Astrocyte of the hippocampus (primary cell): ENCODE data around the gene CREB3L1.
"Not testable (repeated sequence)": the region's sequence is repeated elsewhere in the genome, so short reads cannot be mapped to it uniquely, and the experiment has no call there.

Source experiments
- DNase-seq: peaks from one replicate; pipeline ENCODE4 v3.0.0; 2011; ENCODE audit warnings: low read depth, low spot score

Gene CREB3L1

GRCh38 chr11:46296059-46296527 lies 18.6 kb downstream of the CREB3L1 start:
- no peak for DNase-seq

GRCh38 chr11:46296528-46297448 lies 19.3 kb downstream of the CREB3L1 start:
- DNase-seq, result peak; percentile 98

GRCh38 chr11:46298699-46299433 lies 21.4 kb downstream of the CREB3L1 start:
- peak; percentile 76 for DNase-seq

- no peak for DNase-seq
Observed at GRCh38 chr11:46299451-46299961, 22.0 kb downstream of the CREB3L1 start.

DNA sequence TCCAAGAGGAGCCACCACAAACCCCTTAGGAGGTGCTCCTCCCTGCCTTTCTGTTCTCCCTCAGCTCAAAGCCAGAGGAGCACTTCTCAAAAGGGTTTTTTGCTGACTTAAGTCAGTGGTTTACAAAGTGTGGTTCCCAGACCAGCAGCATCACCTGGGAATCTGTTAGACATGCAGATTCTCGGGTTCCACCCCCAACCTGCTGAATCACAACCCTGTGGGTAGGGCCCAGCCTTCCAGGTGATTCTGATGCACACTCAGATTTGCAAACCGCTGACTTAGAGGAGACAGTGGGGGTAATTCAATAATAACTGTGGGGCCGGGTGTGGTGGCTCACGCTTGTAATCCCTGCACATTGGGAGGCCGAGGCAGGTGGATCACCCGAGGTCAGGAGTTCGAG lies 22.8 kb downstream of the CREB3L1 start:
- no peak for DNase-seq

GRCh38 chr11:46302866-46303265 lies 25.4 kb downstream of the CREB3L1 start:
- no peak for DNase-seq

GRCh38 chr11:46304036-46304435 lies 26.6 kb downstream of the CREB3L1 start:
- DNase-seq, result not testable (repeated sequence)

GRCh38 chr11:46304605-46305179 lies 27.2 kb downstream of the CREB3L1 start:
- no peak for DNase-seq

DNA sequence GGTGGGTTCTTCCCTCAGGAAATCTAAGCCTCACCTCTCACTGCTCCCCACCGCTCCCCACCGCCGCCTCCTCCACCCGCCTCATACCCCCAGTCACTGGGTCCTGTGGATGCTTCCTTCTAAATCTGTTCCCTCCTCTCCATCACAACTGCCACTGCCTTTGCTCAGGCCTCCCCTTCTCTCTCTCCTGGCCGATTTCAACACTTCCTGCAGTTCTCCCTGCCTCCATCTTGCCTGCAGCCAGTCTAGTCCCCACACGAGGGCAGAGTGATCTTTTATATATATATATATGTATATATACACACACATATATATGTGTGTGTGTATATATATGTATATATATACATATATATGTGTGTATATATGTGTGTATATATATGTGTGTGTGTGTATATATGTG lies 27.8 kb downstream of the CREB3L1 start:
- no peak for DNase-seq

GRCh38 chr11:46306296-46306853 lies 28.9 kb downstream of the CREB3L1 start:
- DNase-seq, result no peak

GRCh38 chr11:46307369-46307768 lies 29.9 kb downstream of the CREB3L1 start:
- no peak for DNase-seq

- DNase-seq, result no peak
Observed at GRCh38 chr11:46307785-46308341, 30.4 kb downstream of the CREB3L1 start.

DNA sequence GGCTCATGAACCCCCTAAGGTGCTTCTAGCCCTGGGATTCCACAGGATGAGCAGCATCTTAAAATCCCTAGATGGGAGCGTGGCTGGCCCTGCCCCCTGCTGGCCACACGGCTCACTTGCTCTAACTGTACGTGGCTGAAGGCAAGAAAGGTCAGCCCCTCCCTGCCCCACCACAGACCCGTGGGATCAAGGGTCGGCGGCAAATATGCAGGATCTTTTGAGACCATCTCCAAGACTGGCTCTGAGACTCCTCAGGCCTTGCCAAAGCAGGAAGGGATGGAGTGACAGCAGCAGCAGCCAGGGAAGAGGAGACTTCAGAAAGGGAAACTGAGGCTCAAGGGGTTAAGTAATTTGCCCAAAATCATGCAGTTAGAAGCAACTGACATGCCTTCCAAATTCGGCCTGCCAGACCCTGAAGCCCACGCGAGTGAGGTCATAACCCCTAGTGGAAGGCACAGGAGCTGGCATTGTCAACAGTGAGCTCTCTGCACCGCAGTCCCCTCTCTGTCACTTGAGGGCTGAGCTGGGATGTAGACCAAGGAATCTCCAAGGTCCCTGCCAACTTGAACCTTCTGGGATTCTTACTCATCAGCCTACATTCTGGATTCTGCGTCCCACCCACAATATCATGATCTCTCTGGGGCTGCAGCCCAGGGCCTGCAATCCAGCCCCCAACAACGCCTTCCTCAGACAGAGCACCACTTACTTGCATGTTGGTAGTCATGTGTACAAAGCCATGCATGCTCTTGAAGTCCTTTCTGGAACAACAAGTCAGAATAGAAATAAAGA lies 31.4 kb downstream of the CREB3L1 start:
- peak; percentile 80 for DNase-seq

DNA sequence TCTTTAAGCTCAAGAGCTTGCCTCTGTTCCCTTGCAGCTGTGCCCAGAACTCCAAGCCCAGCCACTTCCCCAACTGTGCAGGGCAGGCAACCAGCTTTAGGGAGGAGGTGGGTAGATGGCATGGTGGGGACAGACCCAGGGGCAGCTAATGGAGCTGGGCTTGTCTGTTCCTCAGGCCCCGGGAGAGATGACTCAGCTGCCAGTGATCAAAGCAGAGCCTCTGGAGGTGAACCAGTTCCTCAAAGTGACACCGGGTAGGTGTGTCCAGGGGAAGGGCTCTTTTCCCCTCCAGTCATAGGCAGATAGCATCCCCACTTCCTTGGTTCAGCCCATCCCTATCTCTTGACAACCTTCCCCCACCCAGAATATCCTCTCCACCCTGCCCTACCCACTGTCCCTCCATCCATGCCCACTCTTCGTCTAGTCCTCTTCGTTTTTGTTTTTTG lies 32.4 kb downstream of the CREB3L1 start:
- no peak for DNase-seq

- DNase-seq, result peak; percentile 89
Observed at GRCh38 chr11:46315033-46315738, 37.7 kb downstream of the CREB3L1 start.

DNA sequence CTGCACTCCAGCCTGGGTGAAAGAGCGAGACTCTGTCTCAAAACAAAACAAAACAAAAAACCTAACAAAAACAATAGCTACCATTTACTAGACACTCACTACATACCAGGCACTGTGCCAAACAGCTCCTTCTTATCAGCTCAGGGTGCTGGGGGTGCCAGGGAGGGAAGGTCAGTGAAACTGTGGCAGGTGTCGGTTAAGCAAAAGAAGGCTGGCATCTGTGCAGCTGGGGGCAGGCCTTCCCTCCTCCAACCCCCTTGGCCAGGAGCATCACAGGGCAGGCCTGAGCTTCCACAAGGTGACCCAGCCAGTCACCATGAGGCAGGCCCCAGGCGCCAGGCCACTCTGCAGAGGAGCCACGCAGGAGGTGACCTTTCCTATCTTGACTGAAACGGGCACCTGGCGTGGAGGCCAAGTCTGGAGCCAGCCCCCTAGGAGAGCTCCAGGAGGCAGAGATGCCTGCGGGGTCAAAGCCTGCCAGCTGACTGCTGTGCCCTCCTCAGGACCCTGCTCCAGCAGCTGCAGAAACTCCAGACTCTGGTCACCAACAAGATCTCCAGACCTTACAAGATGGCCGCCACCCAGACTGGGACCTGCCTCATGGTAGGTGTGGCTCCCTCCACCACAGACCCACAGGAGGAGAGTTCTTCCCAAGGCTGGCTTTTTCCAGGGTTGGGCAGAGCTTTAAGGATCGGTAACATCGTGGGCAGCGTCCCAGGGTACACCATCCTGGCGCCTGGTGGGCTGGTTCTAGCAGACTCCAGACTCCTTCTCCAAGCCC lies 38.5 kb downstream of the CREB3L1 start:
- DNase-seq, result no peak

- no peak for DNase-seq
Observed at GRCh38 chr11:46319074-46319453, 41.6 kb downstream of the CREB3L1 start.

DNA sequence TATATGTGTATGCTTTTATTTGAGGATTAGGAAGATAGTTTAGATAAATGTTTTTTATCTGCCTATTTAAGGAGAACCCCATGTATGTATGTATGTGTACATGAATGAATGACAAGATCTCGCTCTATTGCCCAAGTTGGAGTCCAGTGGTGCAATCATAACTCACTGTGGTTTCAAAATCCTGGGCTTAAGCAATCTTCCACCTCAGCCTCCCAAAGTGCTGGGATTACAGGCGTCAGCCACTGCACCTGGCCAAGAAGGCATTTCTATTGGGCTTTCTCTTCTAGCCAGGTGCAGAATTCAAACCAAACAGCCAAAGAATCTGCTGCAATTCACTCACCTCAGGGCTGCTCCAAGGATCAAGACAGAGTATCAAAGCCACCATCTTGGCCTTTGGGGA lies 44.3 kb downstream of the CREB3L1 start:
- DNase-seq, result no peak

- DNase-seq, result no peak
Observed at GRCh38 chr11:46322759-46323158, 45.3 kb downstream of the CREB3L1 start.
